ENCODE data around the gene MATN1. TPM values are rescaled to one million over a fixed set of nuclear protein-coding genes. Genes with fewer than 3 reads are reported as not detected.

MATN1 gene
- total RNA-seq, 1 donor from 2014 or later: 1.7 TPM

GRCh38 chr1:30710407-30710806 lies 13.0 kb downstream of the MATN1 start:
- Mint-ChIP-seq H3K36me3 (ENCODE audit: low read depth, unreplicated experiment) (peaks cover under 1% of the 10 kb centered on the region), H3K27me3 (ENCODE audit: unreplicated experiment) (peaks cover 3% of the 10 kb centered on the region), H3K4me3 (ENCODE audit: unreplicated experiment) (no peak overlapping the region), H3K9me3 (ENCODE audit: unreplicated experiment) (no peaks in the 10 kb centered on the region), H3K4me1 (ENCODE audit: unreplicated experiment) (peaks cover 5% of the 10 kb centered on the region), H3K27ac (ENCODE audit: unreplicated experiment) (no peak overlapping the region)
- DNase-seq (ENCODE audit: low spot score): no peak
- TF ChIP-seq CTCF (IDR thresholded peaks at IDR 0.05; ENCODE audit: unreplicated experiment): no peak

- H3K27ac Mint-ChIP-seq (ENCODE audit: unreplicated experiment): no peak overlapping the region
- no peak for DNase-seq (ENCODE audit: low spot score)
- H3K27me3 Mint-ChIP-seq (ENCODE audit: unreplicated experiment): peaks cover 4% of the 10 kb centered on the region
- peaks cover 5% of the 10 kb centered on the region for H3K4me1 Mint-ChIP-seq (ENCODE audit: unreplicated experiment)
- no peak overlapping the region for H3K4me3 Mint-ChIP-seq (ENCODE audit: unreplicated experiment)
- no peaks in the 10 kb centered on the region for H3K9me3 Mint-ChIP-seq (ENCODE audit: unreplicated experiment)
- H3K36me3 Mint-ChIP-seq (ENCODE audit: low read depth, unreplicated experiment): no peaks in the 10 kb centered on the region
- TF ChIP-seq CTCF (IDR thresholded peaks at IDR 0.05; ENCODE audit: unreplicated experiment): no peak
Observed at GRCh38 chr1:30708361-30708728, 15.0 kb downstream of the MATN1 start.

GRCh38 chr1:30707412-30708360 lies 15.7 kb downstream of the MATN1 start:
- Mint-ChIP-seq H3K4me3 (ENCODE audit: unreplicated experiment) (no peak overlapping the region), H3K4me1 (ENCODE audit: unreplicated experiment) (peaks cover 5% of the 10 kb centered on the region), H3K9me3 (ENCODE audit: unreplicated experiment) (no peaks in the 10 kb centered on the region), H3K27ac (ENCODE audit: unreplicated experiment) (no peak overlapping the region), H3K36me3 (ENCODE audit: low read depth, unreplicated experiment) (no peaks in the 10 kb centered on the region), H3K27me3 (ENCODE audit: unreplicated experiment) (peaks cover 4% of the 10 kb centered on the region)
- peak; percentile 81 for DNase-seq (ENCODE audit: low spot score)
- peak; percentile 51 for TF ChIP-seq CTCF (IDR thresholded peaks at IDR 0.05; ENCODE audit: unreplicated experiment)

GRCh38 chr1:30706528-30706927 lies 16.9 kb downstream of the MATN1 start:
- DNase-seq (ENCODE audit: low spot score): no peak
- Mint-ChIP-seq H3K27ac (ENCODE audit: unreplicated experiment) (no peak overlapping the region), H3K4me1 (ENCODE audit: unreplicated experiment) (peaks cover 5% of the 10 kb centered on the region), H3K36me3 (ENCODE audit: low read depth, unreplicated experiment) (no peaks in the 10 kb centered on the region), H3K4me3 (ENCODE audit: unreplicated experiment) (no peak overlapping the region), H3K9me3 (ENCODE audit: unreplicated experiment) (no peaks in the 10 kb centered on the region), H3K27me3 (ENCODE audit: unreplicated experiment) (peaks cover 4% of the 10 kb centered on the region)
- no peak for TF ChIP-seq CTCF (IDR thresholded peaks at IDR 0.05; ENCODE audit: unreplicated experiment)

GRCh38 chr1:30705698-30706097 lies 17.7 kb downstream of the MATN1 start:
- Mint-ChIP-seq H3K36me3 (ENCODE audit: low read depth, unreplicated experiment) (no peaks in the 10 kb centered on the region), H3K9me3 (ENCODE audit: unreplicated experiment) (no peaks in the 10 kb centered on the region), H3K4me3 (ENCODE audit: unreplicated experiment) (no peak overlapping the region), H3K4me1 (ENCODE audit: unreplicated experiment) (peaks cover 5% of the 10 kb centered on the region), H3K27ac (ENCODE audit: unreplicated experiment) (no peak overlapping the region), H3K27me3 (ENCODE audit: unreplicated experiment) (peaks cover 4% of the 10 kb centered on the region)
- DNase-seq (ENCODE audit: low spot score): no peak
- TF ChIP-seq CTCF (IDR thresholded peaks at IDR 0.05; ENCODE audit: unreplicated experiment): no peak

All from endothelial cell (in vitro differentiated cells).